SU-DHL-6 (cell line): ENCODE measurements around the gene NACAD.

ENCODE experiments used
- H2AFZ ChIP-seq: fragments of 200-600 bp; sonication (generic); 2 replicates; pipeline ENCODE4 v1.6.1; 2014; ENCODE audit warnings: low read depth, mild to moderate bottlenecking, moderate library complexity, mixed read lengths, antibody characterized with exemption, low read length; ENCODE audit not compliant: severe bottlenecking
- H3F3A ChIP-seq: fragments of 200-600 bp; shearing (Covaris generic); 2 replicates; pipeline ENCODE4 v1.6.0; 2016; ENCODE audit warnings: antibody characterized with exemption, mild to moderate bottlenecking; ENCODE audit not compliant: insufficient read depth
- H3K27ac ChIP-seq: fragments of 200-600 bp; sonication (generic); 2 replicates; pipeline ENCODE4 v1.5.1; 2016; ENCODE audit warnings: low read depth, mild to moderate bottlenecking, low read length, moderate library complexity, mixed read lengths
- H3K27me3 ChIP-seq: fragments of 200-600 bp; sonication (generic), shearing (Covaris generic); 2 replicates; pipeline ENCODE4 v1.6.0; 2014; ENCODE audit warnings: mild to moderate bottlenecking, low read length
- H3K36me3 ChIP-seq: fragments of 200-600 bp; sonication (generic); 2 replicates; pipeline ENCODE4 v1.6.1; 2014; ENCODE audit warnings: mild to moderate bottlenecking, low read length, mixed read lengths
- H3K4me2 ChIP-seq: fragments of 300-600, 200-600 bp; shearing (Covaris generic), sonication (generic); 2 replicates; pipeline ENCODE4 v1.6.0; 2014; ENCODE audit warnings: low read length, low read depth, mild to moderate bottlenecking; ENCODE audit not compliant: poor library complexity, severe bottlenecking
- H3K4me3 ChIP-seq: fragments of 200-600 bp; sonication (generic); 2 replicates; pipeline ENCODE4 v1.5.1; 2014; ENCODE audit warnings: antibody characterized with exemption, low read length, mild to moderate bottlenecking, mixed read lengths; ENCODE audit not compliant: insufficient read depth, poor library complexity, severe bottlenecking
- H3K79me2 ChIP-seq: fragments of 200-600 bp; sonication (generic); 2 replicates; pipeline ENCODE4 v1.6.1; 2014; ENCODE audit warnings: mild to moderate bottlenecking, low read length, moderate library complexity; ENCODE audit not compliant: insufficient read depth
- H3K9ac ChIP-seq: fragments of 200-600 bp; sonication (generic); 2 replicates; pipeline ENCODE4 v1.7.0; 2014; ENCODE audit warnings: mild to moderate bottlenecking, low read length
- H3K9me2 ChIP-seq: fragments of 200-600 bp; sonication (generic); replicated peaks from 2 replicates; pipeline ENCODE4 v1.6.1; 2014; ENCODE audit warnings: low read length; ENCODE audit not compliant: insufficient read depth
- H3K9me3 ChIP-seq: fragments of 200-600 bp; sonication (generic); 2 replicates; pipeline ENCODE4 v1.6.1; 2014; ENCODE audit warnings: low read length, mixed read lengths; ENCODE audit not compliant: insufficient read depth
- H4K20me1 ChIP-seq: fragments of 200-600 bp; sonication (generic); 2 replicates; pipeline ENCODE4 v1.6.1; 2014; ENCODE audit warnings: low read depth, mild to moderate bottlenecking, antibody characterized with exemption, low read length, moderate library complexity, mixed read lengths
- CTCF ChIP-seq: fragments of 200-600 bp; sonication (generic); IDR thresholded peaks from one replicate; pipeline ENCODE4 v1.5.1; 2017; ENCODE audit warnings: antibody characterized with exemption, mild to moderate bottlenecking, low read length, moderate library complexity; ENCODE audit not compliant: insufficient read depth, poor library complexity, severe bottlenecking
- EZH2phosphoT487 ChIP-seq: fragments of 200-600 bp; sonication (generic), shearing (Covaris generic); conservative IDR thresholded peaks from 2 replicates; pipeline ENCODE4 v1.6.1; 2018; ENCODE audit warnings: mild to moderate bottlenecking, antibody characterized with exemption, low read length, moderate library complexity, mixed read lengths

NACAD gene

GRCh38 chr7:45119550-45119949 is 30.8 kb upstream of the NACAD start:
- H3K27ac ChIP-seq = no peak overlapping the region
- no peaks in the 10 kb centered on the region for H3F3A ChIP-seq
- H2AFZ ChIP-seq = no peak overlapping the region
- no peaks in the 10 kb centered on the region for H3K36me3 ChIP-seq
- H3K9ac ChIP-seq = no peak overlapping the region
- no peaks in the 10 kb centered on the region for H3K9me2 ChIP-seq
- H3K27me3 ChIP-seq = no peaks in the 10 kb centered on the region
- H3K4me3 ChIP-seq = no peak overlapping the region
- no peak overlapping the region for H3K4me2 ChIP-seq
- no peaks in the 10 kb centered on the region for H3K79me2 ChIP-seq
- no peaks in the 10 kb centered on the region for H3K9me3 ChIP-seq
- TF ChIP-seq EZH2phosphoT487 = no peak
- no peak for TF ChIP-seq CTCF
- no peaks in the 10 kb centered on the region for H4K20me1 ChIP-seq

DNA sequence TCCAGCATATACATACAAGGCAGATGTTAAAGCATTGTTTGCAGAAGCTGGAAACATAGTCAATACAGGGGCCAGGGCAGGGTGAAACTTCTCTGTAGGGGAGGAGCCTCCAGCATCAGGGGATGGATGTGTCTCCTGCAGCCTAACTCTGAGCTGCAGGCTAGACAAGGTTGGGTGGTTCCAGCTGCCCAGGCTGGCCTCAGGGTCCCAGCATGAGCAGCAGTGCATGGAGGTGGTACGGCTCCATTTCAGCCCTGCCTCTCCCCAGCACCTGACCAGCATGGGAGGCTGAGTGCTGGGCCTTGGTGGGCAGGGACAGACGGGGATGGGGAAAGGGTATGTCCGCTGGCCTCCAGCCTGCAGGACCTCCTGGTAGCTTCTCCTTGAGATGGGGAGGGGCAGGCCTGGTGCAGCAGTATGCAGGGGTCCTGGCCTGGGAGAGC is 30.1 kb upstream of the NACAD start:
- H3K4me2 ChIP-seq = no peak overlapping the region
- H4K20me1 ChIP-seq = no peaks in the 10 kb centered on the region
- H3K9ac ChIP-seq = no peak overlapping the region
- no peak for TF ChIP-seq CTCF
- TF ChIP-seq EZH2phosphoT487 = no peak
- no peak overlapping the region for H3K27ac ChIP-seq
- no peak overlapping the region for H2AFZ ChIP-seq
- H3K9me3 ChIP-seq = no peaks in the 10 kb centered on the region
- no peaks in the 10 kb centered on the region for H3K79me2 ChIP-seq
- no peaks in the 10 kb centered on the region for H3F3A ChIP-seq
- no peaks in the 10 kb centered on the region for H3K36me3 ChIP-seq
- no peaks in the 10 kb centered on the region for H3K9me2 ChIP-seq
- H3K27me3 ChIP-seq = no peaks in the 10 kb centered on the region
- no peak overlapping the region for H3K4me3 ChIP-seq

GRCh38 chr7:45118292-45118691 is 29.5 kb upstream of the NACAD start:
- Histone ChIP-seq H3K27me3 (no peaks in the 10 kb centered on the region), H3K9ac (no peak overlapping the region), H3F3A (0 out of 2 replicates have a peak, but pooled peaks cover under 1% of the 10 kb centered on the region), H2AFZ (no peak overlapping the region), H3K79me2 (no peaks in the 10 kb centered on the region), H3K4me2 (no peak overlapping the region), H4K20me1 (no peaks in the 10 kb centered on the region), H3K36me3 (no peaks in the 10 kb centered on the region), H3K9me3 (no peaks in the 10 kb centered on the region), H3K9me2 (no peaks in the 10 kb centered on the region), H3K4me3 (no peak overlapping the region), H3K27ac (no peak overlapping the region)
- TF ChIP-seq EZH2phosphoT487 = no peak
- no peak for TF ChIP-seq CTCF

DNA sequence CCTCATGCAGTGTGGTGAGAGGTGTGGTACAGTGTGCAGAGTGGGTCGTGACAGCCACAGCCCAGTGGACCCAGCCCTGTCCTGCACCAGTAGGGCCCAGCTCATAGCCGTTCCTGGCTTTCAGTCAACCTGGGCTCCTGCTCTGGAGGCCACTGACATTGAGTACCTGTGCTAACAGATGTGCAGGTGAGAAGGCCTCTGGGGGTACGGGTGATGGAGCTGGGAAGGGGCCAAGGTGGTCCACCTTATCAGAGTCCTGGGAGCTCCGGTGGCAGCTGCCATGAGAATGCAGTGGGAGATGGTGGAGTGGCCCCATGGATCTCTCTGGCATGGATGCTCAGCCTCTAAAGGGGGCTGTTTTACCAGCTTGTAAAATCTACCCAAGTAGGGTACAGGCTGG is 28.8 kb upstream of the NACAD start:
- no peaks in the 10 kb centered on the region for H3K79me2 ChIP-seq
- peaks cover 8% of the 10 kb centered on the region; the same call in 1 of the 2 replicates for H3F3A ChIP-seq
- H3K9ac ChIP-seq = no peak overlapping the region
- no peak overlapping the region for H3K27ac ChIP-seq
- H3K4me2 ChIP-seq = no peak overlapping the region
- no peak overlapping the region for H3K4me3 ChIP-seq
- H2AFZ ChIP-seq = no peak overlapping the region
- H4K20me1 ChIP-seq = no peaks in the 10 kb centered on the region
- no peaks in the 10 kb centered on the region for H3K9me3 ChIP-seq
- no peaks in the 10 kb centered on the region for H3K9me2 ChIP-seq
- no peaks in the 10 kb centered on the region for H3K27me3 ChIP-seq
- TF ChIP-seq CTCF (no peak), EZH2phosphoT487 (no peak)
- H3K36me3 ChIP-seq = no peaks in the 10 kb centered on the region
